Caco-2 (cell line): ENCODE results near the gene FBXO38. TPM values are rescaled to one million over a fixed set of nuclear protein-coding genes. Genes with fewer than 3 reads are reported as not detected.

Experiments
- BruUV-seq: library from RNA; stranded (reverse); fragments of 400-500 nt; replicated peaks from 2 replicates; lab custom pipeline; 2021; lab: Mats Ljungman, UMichigan
- CTCF ChIA-PET: fragments of 300-600 bp; sonication (Branson Sonifier 250); formaldehyde crosslinking; loops from one replicate; lab custom pipeline; 2022; ENCODE audit warnings: antibody characterized with exemption; lab: Charles Lee
- POLR2A ChIA-PET: fragments of 300-600 bp; sonication (Branson Sonifier 250); formaldehyde crosslinking; loops from one replicate; lab custom pipeline; 2022; ENCODE audit warnings: antibody characterized with exemption; lab: Charles Lee
- DNase-seq, 2 experiments: peaks; one replicate each; pipeline versions ENCODE4 v3.0.0 to v3.0.0-alpha.2; 2020 to 2022
- H3K27me3 ChIP-seq: replicated peaks from 2 replicates; pipeline ENCODE4 v1.6.0; 2011; ENCODE audit warnings: low read length; ENCODE audit not compliant: control insufficient read depth, insufficient read depth
- H3K36me3 ChIP-seq: 2 replicates; pipeline ENCODE4 v1.5.1; 2011; ENCODE audit warnings: low read length; ENCODE audit not compliant: control insufficient read depth, insufficient read depth
- H3K4me1 ChIP-seq: fragments of 250-450 bp; sonication (Bioruptor Pico); 2 replicates; pipeline ENCODE4 v1.5.1; 2020; ENCODE audit warnings: mild to moderate bottlenecking
- H3K4me3 ChIP-seq: 2 replicates; pipeline ENCODE4 v1.5.1; 2011; ENCODE audit warnings: low read depth, mild to moderate bottlenecking, control low read depth, low read length
- H3K9me3 ChIP-seq: fragments of 250-450 bp; sonication (Bioruptor Pico); 2 replicates; pipeline ENCODE4 v1.5.1; 2020; ENCODE audit warnings: mild to moderate bottlenecking, moderate library complexity
- H3K27ac Mint-ChIP-seq: one replicate; pipeline ENCODE4 v1.8.0; 2022; ENCODE audit warnings: mixed read lengths; ENCODE audit not compliant: unreplicated experiment
- H3K27me3 Mint-ChIP-seq: one replicate; pipeline ENCODE4 v1.8.0; 2022; ENCODE audit warnings: mixed read lengths; ENCODE audit not compliant: insufficient read depth, unreplicated experiment
- H3K36me3 Mint-ChIP-seq: one replicate; pipeline ENCODE4 v1.8.0; 2022; ENCODE audit warnings: mild to moderate bottlenecking, mixed read lengths; ENCODE audit not compliant: insufficient read depth, unreplicated experiment
- H3K4me1 Mint-ChIP-seq: one replicate; pipeline ENCODE4 v1.8.0; 2022; ENCODE audit warnings: low read depth, mixed read lengths; ENCODE audit not compliant: unreplicated experiment
- H3K4me3 Mint-ChIP-seq: one replicate; pipeline ENCODE4 v1.8.0; 2022; ENCODE audit warnings: mild to moderate bottlenecking, moderate library complexity, mixed read lengths; ENCODE audit not compliant: unreplicated experiment
- H3K9me3 Mint-ChIP-seq: one replicate; pipeline ENCODE4 v1.8.0; 2022; ENCODE audit warnings: mixed read lengths; ENCODE audit not compliant: unreplicated experiment
- intact Hi-C: fragments of 100-400 bp; cut with micrococcal nuclease; formaldehyde crosslinking; loops from one replicate; pipeline ENCODE4 v1.10.0; 2022; ENCODE audit not compliant: unreplicated experiment
- total RNA-seq: library from RNA; stranded (reverse); gene quantifications from 2 replicates; pipeline ENCODE4 v1.2.3, GENCODE V29; 2022
- TF ChIP-seq, protein P1 (sequence below), 2 experiments: fragments of 200-600 bp in 1 of 2; IDR thresholded peaks; 1 replicate in 1 of 2; 2 replicates in 1 of 2; pipeline versions ENCODE4 v1.5.1 to v1.8.0; 2011 to 2022; ENCODE audit warnings: antibody characterized with exemption in 1 of 2, control low read depth in 1 of 2, inconsistent platforms in 1 of 2, low read depth in 1 of 2, low read length in 1 of 2, mild to moderate bottlenecking in 1 of 2, moderate library complexity in 1 of 2; ENCODE audit not compliant: insufficient read depth in 1 of 2, severe bottlenecking in 1 of 2, unreplicated experiment in 1 of 2

FBXO38 gene
- total RNA-seq, 1 experiment from 2014 or later, result 36.7 TPM

DNA sequence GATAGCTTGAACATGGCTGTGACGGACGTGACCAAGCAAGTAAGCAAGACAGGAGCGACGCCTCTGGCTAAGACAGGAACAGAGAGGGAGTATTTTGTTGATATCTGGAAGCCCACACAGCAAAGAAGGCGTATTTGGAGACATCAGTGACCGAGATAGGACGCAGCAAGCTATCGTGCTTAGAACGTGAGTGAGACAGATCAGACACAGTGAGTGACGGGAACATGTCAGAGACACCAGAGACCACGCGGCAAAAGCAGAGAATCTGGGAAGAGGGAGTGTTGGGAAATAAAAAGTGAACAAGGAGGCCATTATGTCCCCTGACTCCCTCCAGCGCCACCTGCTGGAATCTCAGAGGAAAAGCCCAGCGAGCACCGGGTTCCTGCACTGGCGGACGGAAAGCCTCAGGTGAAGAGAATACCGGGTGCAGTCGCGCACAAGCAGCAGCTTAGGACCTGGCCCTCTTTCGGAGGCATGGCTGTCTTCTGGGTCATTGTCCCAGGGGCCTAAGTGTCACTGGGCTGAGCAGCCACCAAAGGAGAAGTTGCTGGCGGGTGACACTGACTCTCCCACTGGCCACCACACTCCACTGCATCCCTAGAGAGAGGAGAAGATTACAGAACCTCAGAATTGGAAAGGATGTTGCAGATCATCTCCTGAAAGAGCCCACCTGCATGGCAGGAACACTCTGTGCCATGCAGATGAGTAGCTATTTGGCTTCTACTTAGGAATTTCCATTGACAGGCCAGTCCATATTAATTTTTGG, 99.1 kb downstream of the FBXO38 start:
- H3K27me3 Mint-ChIP-seq, result peaks cover 28% of the 10 kb centered on the region
- H3K4me3 Mint-ChIP-seq, result no peak overlapping the region
- ChIA-PET POLR2A (no interaction called here), CTCF (no interaction called here)
- H3K9me3 Mint-ChIP-seq, result no peaks in the 10 kb centered on the region
- H3K27me3 ChIP-seq, result no peaks in the 10 kb centered on the region
- no peaks in the 10 kb centered on the region for H3K9me3 ChIP-seq
- BruUV-seq, result no TSS peak
- TF ChIP-seq, protein P1, sequence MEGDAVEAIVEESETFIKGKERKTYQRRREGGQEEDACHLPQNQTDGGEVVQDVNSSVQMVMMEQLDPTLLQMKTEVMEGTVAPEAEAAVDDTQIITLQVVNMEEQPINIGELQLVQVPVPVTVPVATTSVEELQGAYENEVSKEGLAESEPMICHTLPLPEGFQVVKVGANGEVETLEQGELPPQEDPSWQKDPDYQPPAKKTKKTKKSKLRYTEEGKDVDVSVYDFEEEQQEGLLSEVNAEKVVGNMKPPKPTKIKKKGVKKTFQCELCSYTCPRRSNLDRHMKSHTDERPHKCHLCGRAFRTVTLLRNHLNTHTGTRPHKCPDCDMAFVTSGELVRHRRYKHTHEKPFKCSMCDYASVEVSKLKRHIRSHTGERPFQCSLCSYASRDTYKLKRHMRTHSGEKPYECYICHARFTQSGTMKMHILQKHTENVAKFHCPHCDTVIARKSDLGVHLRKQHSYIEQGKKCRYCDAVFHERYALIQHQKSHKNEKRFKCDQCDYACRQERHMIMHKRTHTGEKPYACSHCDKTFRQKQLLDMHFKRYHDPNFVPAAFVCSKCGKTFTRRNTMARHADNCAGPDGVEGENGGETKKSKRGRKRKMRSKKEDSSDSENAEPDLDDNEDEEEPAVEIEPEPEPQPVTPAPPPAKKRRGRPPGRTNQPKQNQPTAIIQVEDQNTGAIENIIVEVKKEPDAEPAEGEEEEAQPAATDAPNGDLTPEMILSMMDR (IDR thresholded peaks at IDR 0.05; ENCODE audit: insufficient read depth in 1 of 2, low read depth in 1 of 2, low read length in 1 of 2, severe bottlenecking in 1 of 2, unreplicated experiment in 1 of 2), result peak; percentile 40 to 51
- peak; percentile 38 to 58 for DNase-seq
- peaks cover 7% of the 10 kb centered on the region for H3K4me1 Mint-ChIP-seq
- H3K4me1 ChIP-seq, result no peaks in the 10 kb centered on the region
- no peaks in the 10 kb centered on the region for H3K36me3 ChIP-seq
- H3K36me3 Mint-ChIP-seq, result peaks cover 9% of the 10 kb centered on the region
- no peak overlapping the region for H3K27ac Mint-ChIP-seq
- intact Hi-C loops, result loop anchor here (2.0 kb wide), 1 partner anchor 38 kb away; no protein-coding TSS in a partner anchor
- H3K4me3 ChIP-seq, result no peak overlapping the region

DNA sequence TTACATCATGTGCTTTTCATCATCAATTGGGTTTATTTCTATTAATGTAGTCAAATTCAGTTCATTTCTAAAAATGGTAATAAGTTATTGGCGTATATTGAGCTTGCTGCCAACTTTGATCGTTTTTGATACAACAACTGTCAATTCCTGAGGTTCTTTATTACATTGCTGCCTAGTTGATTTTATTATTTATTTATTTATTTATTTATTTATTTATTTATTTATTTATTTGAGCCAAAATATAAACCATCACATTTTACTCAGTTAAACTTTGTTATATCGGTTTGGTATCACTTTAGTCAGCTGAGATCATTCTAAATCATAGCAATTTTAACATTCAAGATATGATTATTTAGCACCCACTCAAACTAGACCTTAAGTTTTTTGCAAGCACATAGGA, 100.0 kb downstream of the FBXO38 start:
- Mint-ChIP-seq H3K4me1 (peaks cover 7% of the 10 kb centered on the region), H3K4me3 (no peak overlapping the region), H3K27me3 (peaks cover 26% of the 10 kb centered on the region), H3K9me3 (no peaks in the 10 kb centered on the region), H3K27ac (no peak overlapping the region), H3K36me3 (peaks cover 9% of the 10 kb centered on the region)
- H3K4me3 ChIP-seq, result no peak overlapping the region
- TF ChIP-seq, protein P1 (IDR thresholded peaks at IDR 0.05; ENCODE audit: insufficient read depth in 1 of 2, low read depth in 1 of 2, low read length in 1 of 2, severe bottlenecking in 1 of 2, unreplicated experiment in 1 of 2), result no peak
- no peaks in the 10 kb centered on the region for H3K36me3 ChIP-seq
- no peak for DNase-seq
- BruUV-seq, result no TSS peak
- POLR2A ChIA-PET, result interaction anchor here (0.6 kb wide), 1 partner anchor 1433 kb away, joined by 5 read pairs; no protein-coding TSS in a partner anchor
- H3K27me3 ChIP-seq, result no peaks in the 10 kb centered on the region
- no peaks in the 10 kb centered on the region for H3K4me1 ChIP-seq
- intact Hi-C loops, result loop anchor here (2.0 kb wide), 1 partner anchor 39 kb away; no protein-coding TSS in a partner anchor
- CTCF ChIA-PET, result no interaction called here
- H3K9me3 ChIP-seq, result no peaks in the 10 kb centered on the region

DNA sequence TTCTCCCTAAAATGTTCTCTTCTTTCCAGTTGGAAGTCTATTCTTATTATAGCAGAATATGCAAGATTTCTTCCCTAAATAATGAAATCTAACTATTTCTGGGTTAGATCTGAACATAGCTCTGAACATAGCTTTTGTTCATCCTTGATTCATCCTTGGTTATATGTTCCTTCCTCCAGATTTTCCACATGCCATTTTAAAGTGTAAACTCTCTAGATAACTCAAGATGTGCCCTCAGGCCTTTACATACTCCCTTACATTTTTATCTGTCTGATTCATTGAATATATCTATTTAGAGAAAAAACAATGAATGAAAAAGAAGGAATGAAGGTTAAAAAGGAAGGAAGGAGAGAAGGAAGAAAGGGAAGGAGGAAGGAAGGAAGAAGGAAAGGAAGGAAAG, 100.9 kb downstream of the FBXO38 start:
- BruUV-seq, result no TSS peak
- Mint-ChIP-seq H3K27me3 (peaks cover 26% of the 10 kb centered on the region), H3K4me1 (peaks cover 7% of the 10 kb centered on the region), H3K27ac (no peak overlapping the region), H3K36me3 (peaks cover 9% of the 10 kb centered on the region), H3K9me3 (no peaks in the 10 kb centered on the region), H3K4me3 (no peak overlapping the region)
- ChIA-PET POLR2A (no interaction called here), CTCF (no interaction called here)
- intact Hi-C loops, result no loop called here
- no peaks in the 10 kb centered on the region for H3K36me3 ChIP-seq
- H3K27me3 ChIP-seq, result no peaks in the 10 kb centered on the region
- H3K9me3 ChIP-seq, result no peaks in the 10 kb centered on the region
- TF ChIP-seq, protein P1 (IDR thresholded peaks at IDR 0.05; ENCODE audit: insufficient read depth in 1 of 2, low read depth in 1 of 2, low read length in 1 of 2, severe bottlenecking in 1 of 2, unreplicated experiment in 1 of 2), result no peak
- DNase-seq, result no peak
- H3K4me1 ChIP-seq, result no peaks in the 10 kb centered on the region
- H3K4me3 ChIP-seq, result no peak overlapping the region
